HEK293T (cell line): ENCODE results near the gene ACSF3.

Experiments used
- CTCF ChIA-PET: fragments of 350-600 bp; formaldehyde crosslinking; extraction: SDS; loops from one replicate; lab custom pipeline; 2021; ENCODE audit warnings: antibody characterized with exemption, inconsistent platforms; lab: Yijun Ruan, JAX
- POLR2A ChIA-PET: fragments of 350-600 bp; formaldehyde crosslinking; extraction: SDS; loops from one replicate; lab custom pipeline; 2020; ENCODE audit warnings: antibody characterized with exemption, inconsistent platforms; lab: Yijun Ruan, JAX
- DNase-seq: peaks from one replicate; pipeline ENCODE4 v3.0.0; 2012; ENCODE audit warnings: mixed read lengths; ENCODE audit errors: extremely low spot score
- ARNT ChIP-seq: fragments of 450-650 bp; IDR thresholded peaks from 2 replicates; pipeline ENCODE4 v1.6.1; 2017; ENCODE audit warnings: mild to moderate bottlenecking
- BHLHE40 ChIP-seq: fragments of 450-650 bp; IDR thresholded peaks from 2 replicates; pipeline ENCODE4 v1.6.1; 2016; ENCODE audit warnings: mild to moderate bottlenecking, moderate library complexity, borderline replicate concordance
- CTBP1 ChIP-seq: fragments of 450-650 bp; IDR thresholded peaks from 2 replicates; pipeline ENCODE4 v1.6.1; 2016; ENCODE audit warnings: borderline replicate concordance
- ELF4 ChIP-seq: fragments of 450-650 bp; IDR thresholded peaks from 2 replicates; pipeline ENCODE4 v1.6.1; 2017; ENCODE audit warnings: antibody characterized with exemption
- FOXA1 ChIP-seq: fragments of 450-650 bp; IDR thresholded peaks from 2 replicates; pipeline ENCODE4 v1.6.1; 2016; ENCODE audit warnings: mild to moderate bottlenecking
- FOXK2 ChIP-seq: fragments of 450-650 bp; IDR thresholded peaks from 2 replicates; pipeline ENCODE4 v1.6.1; 2016; ENCODE audit warnings: mild to moderate bottlenecking
- FOXM1 ChIP-seq: fragments of 450-650 bp; IDR thresholded peaks from 2 replicates; pipeline ENCODE4 v1.6.1; 2017; ENCODE audit warnings: mild to moderate bottlenecking, borderline replicate concordance
- HDGF ChIP-seq: fragments of 450-650 bp; IDR thresholded peaks from 2 replicates; pipeline ENCODE4 v1.6.1; 2017; ENCODE audit warnings: antibody characterized with exemption, borderline replicate concordance
- L3MBTL2 ChIP-seq: fragments of 450-650 bp; conservative IDR thresholded peaks from 2 replicates; pipeline ENCODE4 v1.6.1; 2016; ENCODE audit warnings: mild to moderate bottlenecking
- LEF1 ChIP-seq: fragments of 450-650 bp; IDR thresholded peaks from 2 replicates; pipeline ENCODE4 v1.6.1; 2017; ENCODE audit warnings: mild to moderate bottlenecking, borderline replicate concordance
- NFRKB ChIP-seq: fragments of 450-650 bp; IDR thresholded peaks from 2 replicates; pipeline ENCODE4 v1.6.1; 2016; ENCODE audit warnings: mild to moderate bottlenecking, moderate library complexity
- PKNOX1 ChIP-seq: fragments of 450-650 bp; IDR thresholded peaks from 2 replicates; pipeline ENCODE4 v1.6.1; 2016
- SP1 ChIP-seq: fragments of 450-650 bp; IDR thresholded peaks from 2 replicates; pipeline ENCODE4 v1.6.1; 2017
- SUZ12 ChIP-seq: fragments of 450-650 bp; IDR thresholded peaks from 2 replicates; pipeline ENCODE4 v1.6.1; 2016; ENCODE audit warnings: mild to moderate bottlenecking
- TARDBP ChIP-seq: fragments of 450-650 bp; IDR thresholded peaks from 2 replicates; pipeline ENCODE4 v1.6.1; 2016
- ZNF384 ChIP-seq: fragments of 450-650 bp; IDR thresholded peaks from 2 replicates; pipeline ENCODE4 v1.6.1; 2016

ACSF3 gene

GRCh38 chr16:89166696-89167424 is 73.2 kb downstream of the ACSF3 start:
- ChIA-PET CTCF (interaction anchor here (0.7 to 1.7 kb wide), 5 partner anchors 11 to 429 kb away, joined by 3 to 7 read pairs (median 4); partner anchors contain the start of genes APRT, GALNS and TRAPPC2L), POLR2A (interaction anchor here (1.0 to 1.6 kb wide), 4 partner anchors 11 to 358 kb away, joined by 3 to 9 read pairs (median 4); partner anchors contain the start of genes APRT and ZNF778)
- DNase-seq, result no peak
- TF ChIP-seq ELF4, result no peak
- no peak for TF ChIP-seq HDGF
- no peak for TF ChIP-seq ZNF384
- no peak for TF ChIP-seq FOXA1
- no peak for TF ChIP-seq LEF1
- TF ChIP-seq CTBP1, result no peak
- no peak for TF ChIP-seq FOXM1
- TF ChIP-seq ARNT, result no peak
- TF ChIP-seq NFRKB, result no peak
- no peak for TF ChIP-seq PKNOX1
- no peak for TF ChIP-seq SP1
- TF ChIP-seq BHLHE40, result no peak

DNA sequence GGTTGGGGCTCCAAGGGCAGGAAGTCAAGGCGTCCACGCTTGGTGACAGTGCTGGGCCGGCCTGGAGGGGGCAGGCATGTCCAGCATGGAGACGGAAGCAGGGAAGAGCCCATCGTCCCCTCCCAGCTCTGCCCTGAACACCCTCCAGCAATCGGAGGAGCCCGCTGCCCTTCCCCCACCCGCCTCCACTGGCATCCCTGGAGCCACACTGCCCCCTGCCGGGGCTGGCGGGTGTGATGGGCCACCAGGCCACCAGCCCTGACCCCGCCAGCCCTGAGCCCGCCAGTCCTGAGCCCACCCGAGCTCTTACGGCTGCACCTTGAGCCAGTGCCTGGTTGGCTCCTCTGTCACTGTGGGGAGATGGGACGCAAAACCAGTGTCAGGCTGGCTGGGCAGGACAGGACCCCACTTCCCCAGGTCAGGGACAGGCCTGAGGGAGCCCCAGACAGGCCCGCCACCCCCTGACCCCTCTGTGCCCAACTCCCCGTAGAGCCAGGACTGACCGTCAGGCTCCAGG is 73.8 kb downstream of the ACSF3 start:
- ChIA-PET CTCF (interaction anchor here (0.7 to 1.7 kb wide), 5 partner anchors 11 to 430 kb away, joined by 3 to 7 read pairs (median 4); partner anchors contain the start of genes APRT, GALNS and TRAPPC2L), POLR2A (interaction anchor here (1.0 to 1.6 kb wide), 4 partner anchors 11 to 358 kb away, joined by 3 to 9 read pairs (median 4); partner anchors contain the start of genes APRT and ZNF778)
- TF ChIP-seq ELF4 (no peak), L3MBTL2 (no peak), PKNOX1 (no peak), HDGF (no peak), SP1 (no peak), SUZ12 (no peak), ZNF384 (no peak), FOXA1 (no peak)
- peak; percentile 86 for DNase-seq

- TF ChIP-seq HDGF (no peak), FOXK2 (no peak), BHLHE40 (no peak), LEF1 (no peak), NFRKB (no peak), ZNF384 (no peak), SUZ12 (no peak), TARDBP (no peak), PKNOX1 (no peak), ARNT (no peak), SP1 (no peak), FOXM1 (no peak), L3MBTL2 (no peak), ELF4 (no peak), FOXA1 (no peak), CTBP1 (no peak)
- POLR2A ChIA-PET, result no interaction called here
- CTCF ChIA-PET, result no interaction called here
- DNase-seq, result no peak
These were observed 74.9 kb downstream of the ACSF3 start for GRCh38 chr16:89168381-89169189.

- ChIA-PET CTCF (no interaction called here), POLR2A (no interaction called here)
- DNase-seq, result no peak
- TF ChIP-seq ZNF384, result no peak
- TF ChIP-seq NFRKB, result no peak
- TF ChIP-seq SP1, result no peak
- TF ChIP-seq SUZ12, result no peak
- no peak for TF ChIP-seq FOXM1
- TF ChIP-seq ELF4, result no peak
- TF ChIP-seq PKNOX1, result no peak
These were observed 76.1 kb downstream of the ACSF3 start for GRCh38 chr16:89169778-89170177.
